K562 (cell line): ENCODE results near the gene ACACB. TPM values are rescaled to one million over a fixed set of nuclear protein-coding genes. Genes with fewer than 3 reads are reported as not detected.

ENCODE experiments used
- ARID1B ChIP-seq: fragments of 450-650 bp; IDR thresholded peaks from 2 replicates; pipeline ENCODE4 v1.6.1; 2016; ENCODE audit warnings: antibody characterized with exemption, mild to moderate bottlenecking, inconsistent platforms
- CBFB ChIP-seq: sonication (generic); formaldehyde crosslinking; IDR thresholded peaks from 2 replicates; pipeline ENCODE4 v1.4.0; 2020; ENCODE audit warnings: mild to moderate bottlenecking, missing genetic modification reagents
- CHCHD3 ChIP-seq: fragments of 250-450 bp; sonication (Bioruptor Pico); IDR thresholded peaks from 2 replicates; pipeline ENCODE4 v2.1.2; 2022; ENCODE audit warnings: mild to moderate bottlenecking
- ETS1 ChIP-seq: conservative IDR thresholded peaks from 2 replicates; pipeline ENCODE4 v1.6.1; 2011; ENCODE audit warnings: low read depth, mild to moderate bottlenecking, low read length; ENCODE audit not compliant: control insufficient read depth
- FOXP1 ChIP-seq: sonication (generic); formaldehyde crosslinking; IDR thresholded peaks from 2 replicates; pipeline ENCODE4 v1.8.0; 2022; ENCODE audit warnings: mild to moderate bottlenecking, missing genetic modification reagents
- HSF4 ChIP-seq: fragments of 250-450 bp; sonication (Bioruptor Pico); IDR thresholded peaks from 2 replicates; pipeline ENCODE4 v2.1.2; 2022; ENCODE audit warnings: mild to moderate bottlenecking, moderate library complexity, borderline replicate concordance
- MAZ ChIP-seq, 2 experiments: fragments of 450-650 bp in 1 of 2; sonication (generic) in 1 of 2; formaldehyde crosslinking; IDR thresholded peaks in 1 of 2; conservative IDR thresholded peaks in 1 of 2; 2 replicates each; pipeline versions ENCODE4 v1.4.0 to v1.5.0; 2020; ENCODE audit warnings: mild to moderate bottlenecking in 1 of 2, missing genetic modification reagents in 1 of 2
- MBD2 ChIP-seq: sonication (generic); IDR thresholded peaks from 2 replicates; pipeline ENCODE4 v1.6.1; 2016; ENCODE audit warnings: low read depth, borderline replicate concordance
- NKRF ChIP-seq: fragments of 450-650 bp; IDR thresholded peaks from 2 replicates; pipeline ENCODE4 v1.6.1; 2016; ENCODE audit warnings: borderline replicate concordance
- POLR2B ChIP-seq: fragments of 450-650 bp; IDR thresholded peaks from 2 replicates; pipeline ENCODE4 v1.6.1; 2018; ENCODE audit warnings: low read depth; ENCODE audit not compliant: partially characterized antibody
- POU5F1 ChIP-seq: fragments of 150-350 bp; IDR thresholded peaks from 2 replicates; pipeline ENCODE4 v1.6.1; 2014; ENCODE audit warnings: borderline replicate concordance, low read length, low read depth, mild to moderate bottlenecking; ENCODE audit not compliant: partially characterized antibody
- ZC3H4 ChIP-seq: sonication (generic); formaldehyde crosslinking; IDR thresholded peaks from 2 replicates; pipeline ENCODE4 v1.9.0; 2021; ENCODE audit warnings: missing genetic modification reagents, borderline replicate concordance
- ZNF282 ChIP-seq: sonication (generic); formaldehyde crosslinking; IDR thresholded peaks from 2 replicates; pipeline ENCODE4 v1.8.1; 2023; ENCODE audit warnings: missing genetic modification reagents
- ZNF407 ChIP-seq: fragments of 450-650 bp; IDR thresholded peaks from 2 replicates; pipeline ENCODE4 v1.6.1; 2016; ENCODE audit warnings: low read depth
- ZNF444 ChIP-seq: fragments of 250-450 bp; sonication (Bioruptor Pico); IDR thresholded peaks from 2 replicates; pipeline ENCODE4 v1.4.0; 2020; ENCODE audit warnings: mild to moderate bottlenecking, moderate library complexity
- ZNF785 ChIP-seq: fragments of 250-450 bp; sonication (Bioruptor Pico); IDR thresholded peaks from 2 replicates; pipeline ENCODE4 v1.4.0; 2020; ENCODE audit warnings: mild to moderate bottlenecking
- polyA plus RNA-seq, 8 experiments: library from polyadenylated mRNA; depleted of rRNA in 4 of 8; stranded (reverse) in 5 of 8; unstranded in 3 of 8; fragments of >200 nt; fragmentation: Nextera tagmentation in 2 of 8; fragmentation: Illumina TruSeq in 1 of 8; extraction: Ambion mirVana in 2 of 8; extraction: Trizol in 1 of 8; gene quantifications; 2 replicates each; pipeline versions ENCODE4 v1.2.1 to v1.2.3, GENCODE V29; 2011 to 2014; ENCODE audit warnings: inconsistent platforms in 1 of 8, missing spikeins in 1 of 8
- total RNA-seq, 7 experiments: library from RNA; depleted of rRNA in 6 of 7; stranded (reverse); fragments of >200 nt in 6 of 7; fragmentation: Illumina TruSeq in 2 of 7; extraction: Trizol in 2 of 7; gene quantifications; 2 replicates each; pipeline versions ENCODE4 v1.2.1 to v1.2.3, GENCODE V29; 2011 to 2021; ENCODE audit warnings: low replicate concordance in 1 of 7

ACACB gene
- total and polyA plus RNA-seq, 9 of the 15 experiments (the other 6 are each of a cell fraction or from before 2014, with no cell fraction given): 0.10 to 2.5 (median 0.83) TPM

GRCh38 chr12:109173443-109174240 lies 57.3 kb downstream of the ACACB start (continued):
- TF ChIP-seq CHCHD3 (CRISPR knock-in tag) (no peak), ZNF407 (no peak), CBFB (no peak), ZNF282 (CRISPR knock-in tag) (no peak), ZNF444 (CRISPR knock-in tag) (no peak), HSF4 (CRISPR knock-in tag) (peak; percentile 34; the same call in 1 of the 2 replicates), POU5F1 (no peak), FOXP1 (CRISPR knock-in tag) (no peak), ZNF785 (CRISPR knock-in tag) (no peak), ETS1 (no peak), ZC3H4 (CRISPR knock-in tag) (no peak), POLR2B (no peak), ARID1B (no peak), MBD2 (no peak), MAZ (CRISPR knock-in tag; conservative IDR thresholded peaks at IDR 0.05 in 1 of 2, IDR thresholded peaks at IDR 0.05 in 1 of 2) (peak in 1 of 2 experiments; percentile 50; a peak in 1 of 4 replicates), NKRF (no peak)
